ENCODE data around the gene C11orf91.

GRCh38 chr11:33735271-33736147 lies 34.9 kb upstream of the C11orf91 start:
- no peak for TF ChIP-seq POLR2A (IDR thresholded peaks at IDR 0.05; ENCODE audit: low read depth)
- no peak for TF ChIP-seq CTCF (IDR thresholded peaks at IDR 0.05)
- TF ChIP-seq POLR2AphosphoS5 (IDR thresholded peaks at IDR 0.05): peak in 1 of 2 donors; percentile 1
- TF ChIP-seq EP300 (IDR thresholded peaks at IDR 0.05): no peak

All from esophagus muscularis mucosa (tissue), 4 donors.